ENCODE results near the gene SLC5A12.

- TF ChIP-seq POLR2A (IDR thresholded peaks at IDR 0.05) = no peak
- TF ChIP-seq CTCF (IDR thresholded peaks at IDR 0.05) = no peak
- TF ChIP-seq POLR2AphosphoS5 (IDR thresholded peaks at IDR 0.05) = no peak
Observed at GRCh38 chr11:26623076-26623659, 98.7 kb downstream of the SLC5A12 start.

All from prostate gland (tissue), 2 donors.